OCI-LY3 (cell line): Measurements from ENCODE around the gene SMIM17.

Source experiments
- EZH2phosphoT487 ChIP-seq: fragments of 200-600 bp; shearing (Covaris generic); IDR thresholded peaks from 2 replicates; pipeline ENCODE4 v1.6.1; 2018; ENCODE audit warnings: antibody characterized with exemption, mixed run types, low read depth
- TF ChIP-seq, protein P1 (sequence below): fragments of 200-600, 300-600 bp; sonication (generic); IDR thresholded peaks from 2 replicates; pipeline ENCODE4 v1.5.1; 2014; ENCODE audit warnings: antibody characterized with exemption, low read length, low read depth

DNA sequence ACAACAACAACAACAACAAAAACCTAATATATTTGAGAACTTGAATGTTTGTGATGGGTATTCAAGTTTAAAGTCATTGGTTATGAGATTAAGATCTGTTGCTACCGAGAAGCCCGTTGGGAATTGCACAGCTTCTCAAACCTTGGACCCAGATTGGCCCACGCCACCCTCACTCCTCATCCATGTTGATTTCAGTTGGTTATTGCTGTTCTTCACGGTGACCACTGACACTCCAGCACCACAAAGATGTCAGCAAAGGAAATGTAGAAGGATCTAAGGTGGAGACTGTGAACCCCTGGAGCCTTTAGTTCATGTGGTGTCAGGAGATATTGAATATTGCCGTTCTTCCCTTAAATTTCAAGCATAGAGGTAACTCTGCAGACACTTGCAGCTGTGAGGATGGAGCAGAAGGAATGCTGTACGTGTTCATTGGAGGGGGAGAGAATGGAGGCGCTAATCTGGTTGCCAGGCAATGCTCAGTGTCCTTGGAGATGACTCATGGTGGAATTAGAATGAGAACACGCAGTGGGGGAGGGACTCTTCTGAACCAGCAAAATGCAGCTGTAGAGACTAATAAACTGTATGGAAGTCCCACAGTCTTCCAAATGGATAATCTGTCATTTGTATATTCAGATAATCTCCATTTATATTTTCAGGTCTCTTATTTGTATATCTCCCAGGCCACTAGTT lies 49.4 kb downstream of the SMIM17 start:
- TF ChIP-seq, protein P1, sequence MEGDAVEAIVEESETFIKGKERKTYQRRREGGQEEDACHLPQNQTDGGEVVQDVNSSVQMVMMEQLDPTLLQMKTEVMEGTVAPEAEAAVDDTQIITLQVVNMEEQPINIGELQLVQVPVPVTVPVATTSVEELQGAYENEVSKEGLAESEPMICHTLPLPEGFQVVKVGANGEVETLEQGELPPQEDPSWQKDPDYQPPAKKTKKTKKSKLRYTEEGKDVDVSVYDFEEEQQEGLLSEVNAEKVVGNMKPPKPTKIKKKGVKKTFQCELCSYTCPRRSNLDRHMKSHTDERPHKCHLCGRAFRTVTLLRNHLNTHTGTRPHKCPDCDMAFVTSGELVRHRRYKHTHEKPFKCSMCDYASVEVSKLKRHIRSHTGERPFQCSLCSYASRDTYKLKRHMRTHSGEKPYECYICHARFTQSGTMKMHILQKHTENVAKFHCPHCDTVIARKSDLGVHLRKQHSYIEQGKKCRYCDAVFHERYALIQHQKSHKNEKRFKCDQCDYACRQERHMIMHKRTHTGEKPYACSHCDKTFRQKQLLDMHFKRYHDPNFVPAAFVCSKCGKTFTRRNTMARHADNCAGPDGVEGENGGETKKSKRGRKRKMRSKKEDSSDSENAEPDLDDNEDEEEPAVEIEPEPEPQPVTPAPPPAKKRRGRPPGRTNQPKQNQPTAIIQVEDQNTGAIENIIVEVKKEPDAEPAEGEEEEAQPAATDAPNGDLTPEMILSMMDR: no peak
- TF ChIP-seq EZH2phosphoT487: no peak
